Neural progenitor cell (in vitro differentiated cells): ENCODE measurements around the gene SRSF8. TPM values are rescaled to one million over a fixed set of nuclear protein-coding genes. Genes with fewer than 3 reads are reported as not detected.

Experiments used
- DNase-seq: peaks from one replicate; pipeline ENCODE4 v3.0.0-alpha.2; 2016; ENCODE audit warnings: low spot score
- H2AFZ ChIP-seq: fragments of 200-600 bp; sonication (generic); replicated peaks from 2 replicates; pipeline ENCODE4 v1.6.1; 2016; ENCODE audit warnings: antibody characterized with exemption
- H3F3A ChIP-seq: fragments of 200-600 bp; sonication (generic); 2 replicates; pipeline ENCODE4 v1.6.1; 2016; ENCODE audit warnings: antibody characterized with exemption, low read depth
- H3K27ac ChIP-seq: fragments of 200-600 bp; sonication (generic); 2 replicates; pipeline ENCODE4 v1.5.1; 2016; ENCODE audit warnings: mild to moderate bottlenecking
- H3K27me3 ChIP-seq: fragments of 200-600 bp; sonication (generic); 2 replicates; pipeline ENCODE4 v1.6.1; 2016; ENCODE audit warnings: mild to moderate bottlenecking, moderate library complexity
- H3K36me3 ChIP-seq: fragments of 200-600 bp; sonication (generic); 2 replicates; pipeline ENCODE4 v1.5.1; 2016
- H3K4me1 ChIP-seq: fragments of 200-600 bp; sonication (generic); 2 replicates; pipeline ENCODE4 v1.6.1; 2016; ENCODE audit warnings: mixed run types
- H3K4me2 ChIP-seq: fragments of 200-600 bp; sonication (generic); 2 replicates; pipeline ENCODE4 v1.6.1; 2016
- H3K4me3 ChIP-seq: fragments of 200-600 bp; sonication (generic); 2 replicates; pipeline ENCODE4 v1.5.1; 2016
- H3K79me2 ChIP-seq: fragments of 200-600 bp; sonication (generic); 2 replicates; pipeline ENCODE4 v1.6.1; 2016; ENCODE audit warnings: low read depth
- H3K9ac ChIP-seq: fragments of 200-600 bp; sonication (generic); 2 replicates; pipeline ENCODE4 v1.6.1; 2016
- H3K9me3 ChIP-seq: fragments of 200-600 bp; sonication (generic); 2 replicates; pipeline ENCODE4 v1.5.1; 2016; ENCODE audit warnings: low read depth
- H4K20me1 ChIP-seq: fragments of 200-600 bp; sonication (generic); 2 replicates; pipeline ENCODE4 v1.6.1; 2016; ENCODE audit warnings: low read depth
- H3K27ac Mint-ChIP-seq: 3 replicates; pipeline ENCODE4 v1.8.0; 2021; ENCODE audit warnings: mixed read lengths
- H3K27me3 Mint-ChIP-seq: 2 replicates; pipeline ENCODE4 v1.8.0; 2022; ENCODE audit warnings: low read depth, mild to moderate bottlenecking, inconsistent platforms, moderate library complexity, mixed read lengths; ENCODE audit not compliant: insufficient read depth
- H3K36me3 Mint-ChIP-seq: 3 replicates; pipeline ENCODE4 v1.8.0; 2021; ENCODE audit warnings: mixed read lengths
- H3K4me1 Mint-ChIP-seq: 3 replicates; pipeline ENCODE4 v1.8.0; 2021; ENCODE audit warnings: mixed read lengths
- H3K4me3 Mint-ChIP-seq: 3 replicates; pipeline ENCODE4 v1.8.0; 2021; ENCODE audit warnings: mild to moderate bottlenecking, moderate library complexity, mixed read lengths
- H3K9me3 Mint-ChIP-seq: 3 replicates; pipeline ENCODE4 v1.8.0; 2020; ENCODE audit warnings: mixed read lengths
- EZH2 ChIP-seq: fragments of 200-600 bp; sonication (generic); IDR thresholded peaks from 2 replicates; pipeline ENCODE4 v1.6.1; 2017; ENCODE audit warnings: antibody characterized with exemption, mild to moderate bottlenecking, moderate library complexity
- EZH2phosphoT487 ChIP-seq: fragments of 200-600 bp; sonication (generic); IDR thresholded peaks from 2 replicates; pipeline ENCODE4 v1.6.1; 2017; ENCODE audit warnings: antibody characterized with exemption
- total RNA-seq: library from RNA; depleted of rRNA; stranded (reverse); fragments of >200 nt; gene quantifications from 2 replicates; pipeline ENCODE4 v1.2.3, GENCODE V29; 2015; ENCODE audit warnings: low replicate concordance
- TF ChIP-seq, protein P1 (sequence below): fragments of 200-600 bp; sonication (generic); IDR thresholded peaks from 2 replicates; pipeline ENCODE4 v1.5.1; 2017; ENCODE audit warnings: antibody characterized with exemption, mild to moderate bottlenecking

SRSF8 gene
- total RNA-seq, 1 donor from 2014 or later = 17.6 TPM

DNA sequence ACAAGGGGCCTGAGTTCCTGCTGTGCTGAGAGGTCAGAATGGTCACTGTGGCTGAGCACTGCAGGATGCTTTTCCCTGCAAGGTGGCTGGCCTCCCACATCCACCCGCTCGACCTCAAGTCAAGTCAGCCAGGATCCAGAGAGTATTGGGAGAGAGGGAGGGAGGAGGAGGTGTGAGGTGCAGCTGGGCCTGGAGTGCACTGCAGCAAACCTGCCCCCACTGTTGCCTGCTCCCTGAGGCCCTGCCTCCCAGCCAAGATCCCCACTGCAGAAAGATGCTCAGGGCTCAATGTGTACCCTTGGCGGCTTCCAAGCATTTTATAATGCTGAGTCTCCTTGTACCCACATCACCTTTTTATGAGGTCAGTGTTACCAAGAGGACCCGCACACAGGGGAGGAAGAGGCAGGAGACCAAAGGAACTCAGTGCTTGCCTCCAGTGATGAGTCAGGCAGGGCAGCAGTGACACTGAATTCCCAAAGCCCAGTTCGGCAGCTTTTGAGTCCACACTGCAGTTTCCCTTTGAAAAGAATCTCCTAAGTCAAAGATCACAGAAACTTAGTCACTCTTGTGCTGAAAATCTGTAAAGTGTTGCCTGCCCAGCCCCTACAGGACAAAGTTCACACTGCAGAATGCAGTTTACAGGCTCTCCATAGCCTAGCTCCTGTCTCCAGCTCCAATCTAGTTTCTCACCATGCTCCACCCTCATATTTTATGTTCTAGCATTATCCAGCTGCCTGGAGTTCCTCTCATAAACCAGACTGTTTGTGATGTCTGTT, 26.0 kb downstream of the SRSF8 start:
- H3K9me3 Mint-ChIP-seq = no peaks in the 10 kb centered on the region
- peaks cover 6% of the 10 kb centered on the region for H3K27me3 Mint-ChIP-seq
- H3K27ac Mint-ChIP-seq = no peak overlapping the region
- H3K4me3 Mint-ChIP-seq = no peak overlapping the region
- Histone ChIP-seq H3K27me3 (peaks cover 43% of the 10 kb centered on the region), H3K4me1 (peaks cover 10% of the 10 kb centered on the region), H3K27ac (no peak overlapping the region), H2AFZ (no peak overlapping the region), H3F3A (peaks cover 21% of the 10 kb centered on the region), H3K9ac (no peak overlapping the region), H4K20me1 (no peaks in the 10 kb centered on the region), H3K36me3 (no peaks in the 10 kb centered on the region), H3K4me2 (no peak overlapping the region), H3K4me3 (no peak overlapping the region), H3K79me2 (no peaks in the 10 kb centered on the region), H3K9me3 (no peaks in the 10 kb centered on the region)
- no peaks in the 10 kb centered on the region for H3K36me3 Mint-ChIP-seq
- DNase-seq = peak; percentile 29
- TF ChIP-seq EZH2 = no peak
- TF ChIP-seq, protein P1, sequence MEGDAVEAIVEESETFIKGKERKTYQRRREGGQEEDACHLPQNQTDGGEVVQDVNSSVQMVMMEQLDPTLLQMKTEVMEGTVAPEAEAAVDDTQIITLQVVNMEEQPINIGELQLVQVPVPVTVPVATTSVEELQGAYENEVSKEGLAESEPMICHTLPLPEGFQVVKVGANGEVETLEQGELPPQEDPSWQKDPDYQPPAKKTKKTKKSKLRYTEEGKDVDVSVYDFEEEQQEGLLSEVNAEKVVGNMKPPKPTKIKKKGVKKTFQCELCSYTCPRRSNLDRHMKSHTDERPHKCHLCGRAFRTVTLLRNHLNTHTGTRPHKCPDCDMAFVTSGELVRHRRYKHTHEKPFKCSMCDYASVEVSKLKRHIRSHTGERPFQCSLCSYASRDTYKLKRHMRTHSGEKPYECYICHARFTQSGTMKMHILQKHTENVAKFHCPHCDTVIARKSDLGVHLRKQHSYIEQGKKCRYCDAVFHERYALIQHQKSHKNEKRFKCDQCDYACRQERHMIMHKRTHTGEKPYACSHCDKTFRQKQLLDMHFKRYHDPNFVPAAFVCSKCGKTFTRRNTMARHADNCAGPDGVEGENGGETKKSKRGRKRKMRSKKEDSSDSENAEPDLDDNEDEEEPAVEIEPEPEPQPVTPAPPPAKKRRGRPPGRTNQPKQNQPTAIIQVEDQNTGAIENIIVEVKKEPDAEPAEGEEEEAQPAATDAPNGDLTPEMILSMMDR = peak; percentile 53
- peaks cover 33% of the 10 kb centered on the region for H3K4me1 Mint-ChIP-seq

DNA sequence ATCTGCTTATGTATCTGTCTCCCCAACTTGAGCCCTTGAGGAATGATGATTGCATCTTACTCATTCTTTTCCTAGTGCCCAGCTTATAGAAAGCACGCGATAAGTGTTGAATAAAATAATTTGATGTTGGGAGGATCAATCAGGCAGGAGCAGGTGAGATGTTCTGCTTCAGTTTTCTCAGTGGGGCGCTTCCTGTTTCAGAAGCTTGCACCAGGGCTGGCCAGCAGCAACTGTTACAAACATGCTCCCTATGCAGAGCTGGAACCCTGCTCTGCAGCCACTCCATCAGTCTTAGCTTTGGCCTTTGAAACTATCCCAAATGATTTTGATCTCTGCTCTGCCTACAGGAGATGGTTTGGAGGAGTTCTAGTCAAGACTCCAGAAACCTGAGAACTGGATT, 26.8 kb downstream of the SRSF8 start:
- no peak for DNase-seq

DNA sequence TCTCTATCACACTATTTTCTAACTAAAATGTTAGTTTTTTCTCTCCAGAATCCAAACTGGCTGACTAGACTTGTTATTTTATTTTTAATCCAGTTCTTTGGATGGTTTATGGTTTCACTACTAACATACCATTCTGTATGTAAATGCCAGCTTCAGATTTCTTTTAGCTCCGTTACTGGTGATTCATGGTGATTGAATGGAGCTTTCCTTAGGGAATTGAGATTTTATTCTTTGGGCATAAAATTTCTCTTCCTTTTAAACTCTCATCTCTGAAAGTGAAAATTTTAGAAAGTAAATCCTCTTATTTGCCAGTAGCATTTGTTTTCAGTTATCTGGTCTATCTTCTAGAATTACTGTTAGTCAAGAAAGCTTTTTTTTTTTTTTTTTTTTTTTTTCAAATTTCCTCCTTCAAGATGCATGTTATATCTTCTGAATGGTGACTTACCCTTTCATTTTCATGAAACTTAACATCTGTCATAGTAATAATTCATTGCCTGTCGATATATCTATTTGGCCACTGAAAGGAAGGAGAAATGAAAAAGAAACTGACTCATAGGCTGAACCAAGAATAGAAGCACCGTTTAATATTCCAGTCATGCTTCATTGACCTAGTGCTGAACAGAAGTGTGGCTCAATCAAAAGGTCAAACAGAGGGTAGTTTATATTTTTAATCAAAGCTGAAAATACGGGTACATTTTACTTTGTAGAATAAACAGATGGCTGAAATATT, 29.3 kb downstream of the SRSF8 start:
- H3K27ac ChIP-seq = no peak overlapping the region
- no peak overlapping the region for H3K9ac ChIP-seq
- Mint-ChIP-seq H3K27me3 (peaks cover 4% of the 10 kb centered on the region), H3K27ac (no peak overlapping the region), H3K4me1 (peaks cover 22% of the 10 kb centered on the region), H3K36me3 (no peaks in the 10 kb centered on the region), H3K9me3 (no peaks in the 10 kb centered on the region), H3K4me3 (no peak overlapping the region)
- H3K79me2 ChIP-seq = no peaks in the 10 kb centered on the region
- DNase-seq = no peak
- no peaks in the 10 kb centered on the region for H3K9me3 ChIP-seq
- H4K20me1 ChIP-seq = no peaks in the 10 kb centered on the region
- no peaks in the 10 kb centered on the region for H3K36me3 ChIP-seq
- H3K4me1 ChIP-seq = no peaks in the 10 kb centered on the region
- H3K4me3 ChIP-seq = no peak overlapping the region
- peaks cover 18% of the 10 kb centered on the region for H3K27me3 ChIP-seq
- TF ChIP-seq EZH2 (no peak), EZH2phosphoT487 (no peak)
- TF ChIP-seq, protein P1 = no peak
- H3K4me2 ChIP-seq = no peak overlapping the region
- no peaks in the 10 kb centered on the region for H3F3A ChIP-seq
- H2AFZ ChIP-seq = no peak overlapping the region

More for the DNA sequence above, 26.8 kb downstream of the SRSF8 start:
- Histone ChIP-seq H3K4me3 (no peak overlapping the region), H3K9ac (no peak overlapping the region), H3K27ac (no peak overlapping the region), H3K27me3 (peaks cover 39% of the 10 kb centered on the region), H3K4me1 (peaks cover 10% of the 10 kb centered on the region), H2AFZ (no peak overlapping the region), H4K20me1 (no peaks in the 10 kb centered on the region), H3K36me3 (no peaks in the 10 kb centered on the region), H3K9me3 (no peaks in the 10 kb centered on the region), H3K4me2 (no peak overlapping the region), H3F3A (peaks cover 21% of the 10 kb centered on the region), H3K79me2 (no peaks in the 10 kb centered on the region)
- Mint-ChIP-seq H3K27me3 (peaks cover 7% of the 10 kb centered on the region), H3K9me3 (no peaks in the 10 kb centered on the region), H3K27ac (no peak overlapping the region), H3K36me3 (no peaks in the 10 kb centered on the region), H3K4me3 (no peak overlapping the region), H3K4me1 (peaks cover 33% of the 10 kb centered on the region)
- TF ChIP-seq, protein P1 = no peak
- TF ChIP-seq EZH2phosphoT487 = no peak
- no peak for TF ChIP-seq EZH2
